Right kidney (tissue), 1 donor: ENCODE results near the gene SLC41A2.

Source experiments
- DNase-seq: peaks from one replicate; pipeline ENCODE4 v3.0.0-alpha.2; 2016

The SLC41A2 gene

GRCh38 chr12:104929977-104930376, 28.1 kb downstream of the SLC41A2 start:
- no peak for DNase-seq

GRCh38 chr12:104929368-104929767, 28.7 kb downstream of the SLC41A2 start:
- no peak for DNase-seq

GRCh38 chr12:104928036-104928745, 29.9 kb downstream of the SLC41A2 start:
- no peak for DNase-seq

GRCh38 chr12:104925501-104925900, 32.6 kb downstream of the SLC41A2 start:
- DNase-seq: no peak

- DNase-seq: no peak
Measured at GRCh38 chr12:104921340-104921739, 36.8 kb downstream of the SLC41A2 start.

GRCh38 chr12:104911942-104912341, 46.1 kb downstream of the SLC41A2 start:
- no peak for DNase-seq

GRCh38 chr12:104910196-104910840, 47.8 kb downstream of the SLC41A2 start:
- DNase-seq: no peak

GRCh38 chr12:104909761-104910160, 48.3 kb downstream of the SLC41A2 start:
- no peak for DNase-seq
